ENCODE results near the gene NTHL1.

DNA sequence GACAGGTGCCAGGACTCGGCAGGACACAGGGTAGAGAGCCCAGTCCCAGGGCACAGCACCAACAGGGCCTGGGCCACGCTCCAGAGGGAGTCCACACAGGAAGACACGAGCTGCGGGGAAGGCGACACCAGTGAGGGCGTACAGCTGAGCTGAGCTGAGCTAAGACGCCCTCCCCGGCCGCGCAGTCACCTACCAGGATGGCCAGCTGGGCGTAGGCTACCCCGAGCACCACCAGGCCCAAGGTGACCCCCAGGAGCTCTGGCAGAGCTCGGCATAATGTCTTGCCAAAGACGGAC lies 42.8 kb upstream of the NTHL1 start:
- TF ChIP-seq POLR2AphosphoS5 (IDR thresholded peaks at IDR 0.05; ENCODE audit: low read depth, low read length) = no peak
- no peak for TF ChIP-seq REST (IDR thresholded peaks at IDR 0.05; ENCODE audit: insufficient read depth in 1 of 2, low read depth in 2 of 2, low read length in 2 of 2)
- no peak for TF ChIP-seq TAF1 (IDR thresholded peaks at IDR 0.05; ENCODE audit: borderline replicate concordance, insufficient read depth, low read length)
- TF ChIP-seq FOXP2 (optimal IDR thresholded peaks at IDR 0.05; ENCODE audit: borderline replicate concordance, extremely low read depth, extremely low read length, insufficient read depth) = no peak
